HG03432 (cell line): ENCODE measurements around the gene IWS1.

Source experiments
- ATAC-seq: cut with Tn5 transposase; IDR thresholded peaks from one replicate; pipeline ENCODE4 v1.9.1; 2021; ENCODE audit warnings: mild to moderate bottlenecking, moderate library complexity; ENCODE audit not compliant: unreplicated experiment

IWS1 gene

GRCh38 chr2:127506510-127506909, 19.8 kb downstream of the IWS1 start:
- ATAC-seq: no peak

DNA sequence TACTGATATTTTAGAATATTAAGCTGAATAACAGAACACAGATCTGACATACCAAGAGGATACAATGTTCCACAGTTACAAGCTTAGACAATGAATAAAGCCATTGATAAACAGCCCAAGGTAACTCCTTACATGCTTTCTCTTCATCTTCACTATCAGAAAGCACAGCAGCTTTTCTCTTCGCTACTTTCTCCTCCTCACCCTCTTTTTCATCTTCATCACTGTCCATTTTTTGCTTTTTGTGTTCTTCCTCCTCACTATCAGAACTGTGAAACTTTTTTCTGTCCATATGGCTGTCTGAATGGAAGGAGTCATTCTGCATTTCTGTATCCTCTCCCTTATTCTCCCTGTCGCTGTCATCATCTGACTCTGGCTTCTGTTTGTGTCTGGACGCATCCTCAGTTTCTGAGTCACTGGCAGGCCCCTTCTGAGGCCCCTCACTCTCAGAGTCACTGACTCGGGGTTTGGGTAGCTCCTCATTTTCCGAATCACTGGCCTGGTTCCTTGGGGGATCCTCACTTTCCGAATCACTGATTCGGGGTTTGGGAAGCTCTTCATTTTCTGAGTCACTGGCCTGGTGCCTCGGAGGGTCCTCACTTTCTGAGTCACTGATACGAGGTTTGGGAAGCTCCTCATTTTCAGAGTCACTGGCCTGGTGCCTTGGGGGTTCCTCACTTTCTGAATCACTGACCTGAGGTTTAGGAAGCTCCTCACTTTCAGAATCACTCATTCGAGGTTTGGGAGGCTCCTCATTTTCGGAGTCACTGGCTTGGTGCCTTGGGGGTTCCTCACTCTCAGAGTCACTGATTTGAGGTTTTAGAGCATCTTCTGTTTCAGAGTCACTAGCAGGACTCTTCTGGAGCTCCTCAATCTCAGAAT, 21.5 kb downstream of the IWS1 start:
- no peak for ATAC-seq

DNA sequence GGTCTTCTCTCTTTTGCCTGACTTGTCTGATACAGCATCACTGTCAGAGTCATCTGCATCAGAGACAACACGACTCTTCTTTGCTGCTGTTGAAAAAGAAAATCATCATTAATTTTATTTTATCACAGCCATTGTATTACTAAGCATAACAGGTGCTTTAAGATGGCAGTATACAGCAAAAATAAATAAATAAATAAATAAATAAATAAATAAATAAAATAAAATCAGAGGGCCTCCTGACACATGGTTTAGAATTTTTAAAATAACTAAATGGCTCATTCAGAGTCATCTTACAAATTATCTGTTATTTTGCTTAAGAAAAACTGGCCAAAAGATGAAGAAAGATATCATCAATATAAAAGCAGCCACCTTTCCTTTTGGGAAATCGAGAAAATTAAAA, 22.8 kb downstream of the IWS1 start:
- ATAC-seq: no peak

DNA sequence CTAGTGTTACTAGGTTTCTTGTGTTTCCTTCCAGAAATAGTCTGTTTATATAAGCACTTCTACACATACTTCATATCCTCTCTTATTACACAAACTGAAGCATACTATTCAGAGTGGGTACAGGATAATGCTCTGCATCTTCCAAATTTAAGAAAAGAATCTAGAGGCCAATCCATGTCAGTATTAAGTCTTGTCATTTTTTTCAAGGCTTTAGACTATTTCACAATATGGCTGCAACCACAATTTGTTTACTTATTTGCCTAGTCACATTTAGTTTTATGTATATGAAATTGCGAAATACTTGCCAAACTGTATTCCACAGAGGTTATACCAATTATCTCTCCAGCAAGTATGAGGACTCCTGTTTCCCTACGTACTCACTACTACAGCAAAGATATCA, 27.9 kb downstream of the IWS1 start:
- ATAC-seq: no peak

- ATAC-seq: no peak
These were observed 36.0 kb downstream of the IWS1 start for GRCh38 chr2:127490283-127490682.

DNA sequence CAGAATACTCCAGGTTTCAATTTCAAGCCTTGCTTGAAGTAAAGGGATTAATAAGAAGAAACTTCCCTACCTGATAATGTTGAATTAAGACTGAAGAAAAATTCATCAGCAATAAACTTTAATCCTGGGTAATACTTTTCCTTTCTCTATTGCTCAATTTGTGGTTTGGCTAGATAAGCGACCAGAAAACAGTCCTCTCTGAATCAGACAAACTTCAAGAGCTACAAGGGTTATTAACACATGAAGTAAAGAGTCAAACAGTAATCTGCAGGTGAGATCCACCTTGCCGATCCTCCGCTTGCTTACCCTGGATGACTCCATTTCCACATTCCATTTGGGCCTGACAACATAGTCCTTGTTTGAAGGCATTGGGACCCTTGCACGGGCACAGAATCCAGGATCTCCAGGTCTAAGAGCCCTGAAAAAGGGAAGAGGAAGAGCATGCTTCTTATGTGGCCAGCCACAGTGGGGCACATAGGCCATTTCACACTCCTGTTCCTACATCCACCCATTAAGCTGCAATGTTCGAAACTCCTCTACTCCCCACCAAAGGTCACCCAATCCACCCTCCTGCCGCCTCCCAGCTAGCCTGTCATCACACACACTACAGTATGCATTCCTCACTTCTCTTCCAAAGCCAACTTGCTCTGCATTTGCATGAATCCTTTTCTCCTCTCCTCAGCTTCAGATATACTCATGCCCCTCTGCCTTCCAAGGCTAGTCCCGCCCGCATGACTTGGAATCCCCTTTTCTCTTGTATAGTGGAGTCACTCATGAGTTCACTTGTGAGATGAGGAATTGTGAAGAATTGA, 39.8 kb downstream of the IWS1 start:
- ATAC-seq: no peak

DNA sequence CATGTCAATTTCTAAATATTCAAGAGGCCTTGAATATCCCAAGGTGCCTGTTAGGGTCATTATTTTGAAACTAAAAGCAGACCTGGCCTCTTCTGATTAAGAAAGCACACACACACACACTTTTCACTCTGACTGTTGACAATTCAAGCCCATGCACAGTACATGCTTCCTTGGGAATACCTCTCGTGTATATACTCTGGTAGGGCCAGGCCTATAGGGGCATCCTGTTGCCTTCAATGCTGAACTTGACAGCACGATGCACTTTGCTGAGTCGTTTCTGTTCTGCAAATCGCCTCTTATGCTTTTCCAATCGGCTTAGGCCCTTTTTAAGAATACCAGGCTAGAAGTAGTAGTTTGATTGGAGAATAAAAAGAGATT, 40.6 kb downstream of the IWS1 start:
- ATAC-seq: no peak

GRCh38 chr2:127485051-127485693, 41.1 kb downstream of the IWS1 start:
- ATAC-seq: no peak

DNA sequence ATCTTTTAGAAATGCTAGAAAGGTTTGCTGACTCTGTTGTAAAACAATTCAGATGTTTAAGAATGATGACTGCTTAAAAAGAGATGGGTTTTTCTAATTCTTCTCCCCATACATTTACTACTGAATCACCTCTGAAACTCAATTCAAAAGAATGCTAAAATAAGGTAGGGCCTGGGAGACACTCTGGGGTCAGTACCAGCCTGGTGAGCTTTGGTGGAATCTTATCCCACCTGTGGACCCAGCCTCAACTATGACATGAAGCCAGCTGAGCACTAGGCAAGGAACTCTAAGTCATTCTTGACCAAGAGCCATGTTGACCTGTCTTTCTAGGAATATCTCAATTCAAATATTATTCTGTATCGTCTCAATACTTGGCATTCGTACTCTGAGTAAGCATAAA, 44.3 kb downstream of the IWS1 start:
- ATAC-seq: no peak

- no peak for ATAC-seq
These were observed 46.2 kb downstream of the IWS1 start for GRCh38 chr2:127479866-127480743.

DNA sequence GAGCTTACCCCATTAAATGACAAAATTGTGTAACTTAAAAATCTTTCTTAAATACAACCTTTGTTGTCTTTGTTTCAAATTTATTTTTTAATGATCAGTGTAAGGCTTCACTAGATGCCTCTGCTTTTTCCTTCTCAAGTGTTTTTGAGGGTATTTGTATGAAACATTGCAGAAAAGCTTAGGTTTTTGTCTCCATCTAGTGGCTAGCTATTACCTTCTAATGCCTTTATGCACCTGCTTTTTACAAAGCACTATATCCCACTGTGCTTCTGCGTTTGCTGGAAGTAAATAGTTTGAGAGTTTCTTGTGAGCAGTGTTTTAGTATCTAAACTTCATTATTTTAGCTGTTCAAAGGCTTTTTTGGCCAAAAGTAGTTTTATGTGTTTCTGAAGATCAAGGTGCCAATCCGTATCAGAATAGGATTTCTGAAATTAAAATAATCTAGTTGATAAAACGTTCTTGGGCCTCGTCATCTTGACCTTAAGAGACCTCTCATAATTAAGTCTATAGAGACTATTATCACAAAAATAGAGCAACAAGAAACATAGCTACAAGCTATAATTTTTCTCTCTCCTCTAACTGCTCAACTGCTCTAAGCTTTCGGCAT, 47.0 kb downstream of the IWS1 start:
- peak; percentile 37 for ATAC-seq

GRCh38 chr2:127475788-127476187, 50.5 kb downstream of the IWS1 start:
- ATAC-seq: no peak

DNA sequence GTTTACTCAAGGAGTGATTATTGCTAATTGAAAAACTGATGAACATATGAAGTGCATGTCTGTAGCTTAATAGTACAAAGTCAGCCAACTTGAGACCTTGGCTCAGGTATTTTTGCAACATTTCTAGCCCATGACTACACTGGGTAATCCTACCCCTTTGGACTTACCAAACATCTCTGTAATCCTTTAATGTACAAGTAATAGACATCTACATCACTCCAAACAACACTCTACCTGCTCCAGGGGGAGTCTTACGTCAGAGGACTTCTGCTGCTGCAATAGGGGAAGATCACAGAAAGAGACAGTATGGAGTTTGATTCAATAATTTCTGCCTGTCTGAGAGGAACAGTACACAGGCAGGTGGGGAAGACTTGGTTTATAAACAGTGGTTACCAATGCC, 54.0 kb downstream of the IWS1 start:
- no peak for ATAC-seq

DNA sequence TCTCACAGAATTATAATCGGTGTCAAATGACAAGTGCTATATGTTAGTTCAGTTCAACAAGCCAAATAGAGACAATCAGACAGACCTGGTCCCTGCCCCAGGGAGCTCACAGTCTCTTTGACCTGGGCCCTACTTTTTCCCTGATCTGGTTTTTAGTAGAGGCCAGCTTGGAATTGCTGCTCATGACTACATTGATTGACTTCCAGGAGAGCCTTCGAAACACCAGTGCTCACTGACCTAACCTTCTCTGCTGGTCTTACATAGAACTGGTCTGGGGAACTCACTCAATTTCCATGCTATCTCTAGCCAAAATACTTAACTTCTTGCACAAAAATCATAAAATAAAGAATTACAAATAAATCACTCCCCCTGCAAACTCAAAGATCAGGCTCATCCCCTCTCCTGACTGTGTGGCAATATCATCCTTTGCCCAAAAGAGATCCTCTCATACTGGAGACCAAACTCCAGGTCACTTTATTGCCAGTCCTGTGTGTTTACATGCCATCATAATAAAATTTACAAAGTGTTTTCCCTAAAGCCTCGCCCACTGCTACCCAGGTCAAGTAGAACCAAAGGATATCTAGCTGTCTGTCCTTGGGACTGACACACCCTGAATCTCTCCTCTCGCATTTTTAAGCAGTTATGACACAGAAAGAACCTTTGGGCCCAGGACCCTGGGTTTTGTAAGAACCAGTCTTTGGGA, 54.9 kb downstream of the IWS1 start:
- no peak for ATAC-seq

GRCh38 chr2:127469974-127470373, 56.3 kb downstream of the IWS1 start:
- ATAC-seq: no peak

GRCh38 chr2:127469051-127469450, 57.2 kb downstream of the IWS1 start:
- no peak for ATAC-seq

- no peak for ATAC-seq
These were observed 61.0 kb downstream of the IWS1 start for GRCh38 chr2:127465258-127465657.

- no peak for ATAC-seq
These were observed 61.6 kb downstream of the IWS1 start for GRCh38 chr2:127464470-127465257.
